Astrocyte of the cerebellum (primary cell): Measurements from ENCODE around the gene MS4A15.

Experiments
- DNase-seq: peaks from one replicate; pipeline ENCODE4 v3.0.0-alpha.2; 2011; ENCODE audit warnings: low read depth
- H3K4me3 ChIP-seq: 2 replicates; pipeline ENCODE4 v1.5.1; 2011; ENCODE audit warnings: mild to moderate bottlenecking, low read depth, low read length, moderate library complexity
- in situ Hi-C: cut with HindIII; loops from 2 replicates; pipeline ENCODE4 v1.10.0; 2017; ENCODE audit warnings: low sequenced_read_pairs
- TF ChIP-seq, protein P1 (sequence below): IDR thresholded peaks from 2 replicates; pipeline ENCODE4 v1.5.1; 2012; ENCODE audit warnings: low read length, low read depth, moderate library complexity, mild to moderate bottlenecking; ENCODE audit errors: missing control alignments

MS4A15 gene

GRCh38 chr11:60774726-60775125 is 18.1 kb downstream of the MS4A15 start:
- H3K4me3 ChIP-seq: no peak overlapping the region
- no peak for DNase-seq
- TF ChIP-seq, protein P1, sequence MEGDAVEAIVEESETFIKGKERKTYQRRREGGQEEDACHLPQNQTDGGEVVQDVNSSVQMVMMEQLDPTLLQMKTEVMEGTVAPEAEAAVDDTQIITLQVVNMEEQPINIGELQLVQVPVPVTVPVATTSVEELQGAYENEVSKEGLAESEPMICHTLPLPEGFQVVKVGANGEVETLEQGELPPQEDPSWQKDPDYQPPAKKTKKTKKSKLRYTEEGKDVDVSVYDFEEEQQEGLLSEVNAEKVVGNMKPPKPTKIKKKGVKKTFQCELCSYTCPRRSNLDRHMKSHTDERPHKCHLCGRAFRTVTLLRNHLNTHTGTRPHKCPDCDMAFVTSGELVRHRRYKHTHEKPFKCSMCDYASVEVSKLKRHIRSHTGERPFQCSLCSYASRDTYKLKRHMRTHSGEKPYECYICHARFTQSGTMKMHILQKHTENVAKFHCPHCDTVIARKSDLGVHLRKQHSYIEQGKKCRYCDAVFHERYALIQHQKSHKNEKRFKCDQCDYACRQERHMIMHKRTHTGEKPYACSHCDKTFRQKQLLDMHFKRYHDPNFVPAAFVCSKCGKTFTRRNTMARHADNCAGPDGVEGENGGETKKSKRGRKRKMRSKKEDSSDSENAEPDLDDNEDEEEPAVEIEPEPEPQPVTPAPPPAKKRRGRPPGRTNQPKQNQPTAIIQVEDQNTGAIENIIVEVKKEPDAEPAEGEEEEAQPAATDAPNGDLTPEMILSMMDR: no peak
- in situ Hi-C loops: loop anchor here (5.0 kb wide), 1 partner anchor 53 kb away; no protein-coding TSS in a partner anchor

- DNase-seq: peak; percentile 78
- H3K4me3 ChIP-seq: no peak overlapping the region
- in situ Hi-C loops: loop anchor here (5.0 kb wide), 1 partner anchor 52 kb away; no protein-coding TSS in a partner anchor
- TF ChIP-seq, protein P1: peak; percentile 94
These were observed 18.8 kb downstream of the MS4A15 start for GRCh38 chr11:60775420-60775961.

DNA sequence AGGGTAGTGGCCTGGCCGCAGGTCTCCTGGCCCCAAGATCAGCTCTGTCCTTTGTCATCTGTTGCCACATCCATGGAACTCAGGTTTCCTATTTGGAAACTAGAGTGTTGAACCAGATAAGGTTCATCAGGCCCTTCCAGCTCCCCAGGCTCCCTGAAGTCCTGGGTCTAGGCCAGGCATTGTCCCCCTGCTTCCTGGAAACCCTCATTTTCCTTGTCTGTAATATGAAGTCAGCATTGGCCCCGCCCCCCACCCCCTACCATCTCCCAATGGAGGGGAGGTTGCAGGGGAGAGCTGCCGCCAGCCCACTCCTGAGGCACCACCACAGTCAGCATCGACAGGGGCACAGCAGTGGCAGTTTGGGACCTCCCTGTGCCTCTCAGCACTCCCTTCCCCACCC is 19.5 kb downstream of the MS4A15 start:
- DNase-seq: no peak
- in situ Hi-C loops: loop anchor here (5.0 kb wide), 1 partner anchor 51 kb away; no protein-coding TSS in a partner anchor
- TF ChIP-seq, protein P1: no peak
- no peak overlapping the region for H3K4me3 ChIP-seq

DNA sequence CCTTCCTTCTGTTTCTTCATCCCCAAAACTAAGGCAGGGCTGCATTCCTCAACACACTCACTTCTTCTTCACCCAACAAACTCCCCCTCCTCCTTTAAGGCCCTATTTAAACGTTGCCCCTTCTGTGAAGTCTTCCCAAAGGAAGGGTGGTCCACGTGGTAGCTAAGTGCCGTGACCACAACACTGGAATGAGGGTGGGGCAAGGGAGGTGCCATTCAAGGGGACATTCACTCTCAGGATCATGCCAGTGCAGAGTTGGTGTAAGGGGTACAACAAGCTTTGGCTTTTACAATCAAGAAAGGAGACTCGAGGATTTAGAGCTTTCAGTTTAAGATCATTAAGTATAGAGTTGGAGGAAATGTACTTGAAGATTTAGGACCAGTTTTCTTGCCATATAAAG is 20.4 kb downstream of the MS4A15 start:
- in situ Hi-C loops: loop anchor here (5.0 kb wide), 1 partner anchor 50 kb away; no protein-coding TSS in a partner anchor
- H3K4me3 ChIP-seq: no peak overlapping the region
- TF ChIP-seq, protein P1: no peak
- DNase-seq: no peak

DNA sequence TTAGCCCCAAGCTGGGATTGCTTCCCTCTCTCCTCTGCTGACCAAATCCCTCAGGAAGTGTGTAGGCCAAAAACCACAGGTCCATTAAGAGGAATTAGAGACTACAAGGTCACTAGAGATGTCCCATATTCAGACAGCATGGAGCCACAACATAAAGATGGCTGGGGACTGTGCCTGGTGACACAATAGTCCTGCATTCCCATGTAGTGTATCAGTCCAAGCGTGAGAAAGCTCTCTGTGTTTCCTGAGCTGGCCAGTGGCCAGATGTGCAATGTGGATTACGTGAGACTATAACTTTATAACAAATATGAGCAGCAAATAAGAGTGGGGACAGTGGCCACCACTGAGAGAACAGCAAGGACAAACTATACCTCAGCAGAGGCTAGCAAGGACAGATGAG is 20.9 kb downstream of the MS4A15 start:
- TF ChIP-seq, protein P1: no peak
- in situ Hi-C loops: loop anchor here (5.0 kb wide), 1 partner anchor 50 kb away; no protein-coding TSS in a partner anchor
- no peak overlapping the region for H3K4me3 ChIP-seq
- DNase-seq: peak; percentile 28

- DNase-seq: no peak
- in situ Hi-C loops: no loop called here
- TF ChIP-seq, protein P1: no peak
- no peak overlapping the region for H3K4me3 ChIP-seq
These were observed 23.4 kb downstream of the MS4A15 start for GRCh38 chr11:60780065-60780464.

- no peak for DNase-seq
- in situ Hi-C loops: no loop called here
- TF ChIP-seq, protein P1: no peak
- no peak overlapping the region for H3K4me3 ChIP-seq
These were observed 24.1 kb downstream of the MS4A15 start for GRCh38 chr11:60780774-60781173.
